ENCODE results near the gene SYT8. TPM values are rescaled to one million over a fixed set of nuclear protein-coding genes. Genes with fewer than 3 reads are reported as not detected.

SYT8 gene
- total RNA-seq, 4 donors from 2014 or later, result not detected

- Histone ChIP-seq H3K4me3 (replicated peaks in 1 of 3) (no peak overlapping the region), H3K27me3 (no peaks in the 10 kb centered on the region), H3K36me3 (no peaks in the 10 kb centered on the region), H3K9me3 (no peaks in the 10 kb centered on the region), H3K4me1 (peaks cover 0 to 10% of the 10 kb centered on the region in 2 donors), H3K27ac (no peak overlapping the region)
- intact Hi-C loops (cut with DNase I), result no loop called here
- TF ChIP-seq, protein P1, sequence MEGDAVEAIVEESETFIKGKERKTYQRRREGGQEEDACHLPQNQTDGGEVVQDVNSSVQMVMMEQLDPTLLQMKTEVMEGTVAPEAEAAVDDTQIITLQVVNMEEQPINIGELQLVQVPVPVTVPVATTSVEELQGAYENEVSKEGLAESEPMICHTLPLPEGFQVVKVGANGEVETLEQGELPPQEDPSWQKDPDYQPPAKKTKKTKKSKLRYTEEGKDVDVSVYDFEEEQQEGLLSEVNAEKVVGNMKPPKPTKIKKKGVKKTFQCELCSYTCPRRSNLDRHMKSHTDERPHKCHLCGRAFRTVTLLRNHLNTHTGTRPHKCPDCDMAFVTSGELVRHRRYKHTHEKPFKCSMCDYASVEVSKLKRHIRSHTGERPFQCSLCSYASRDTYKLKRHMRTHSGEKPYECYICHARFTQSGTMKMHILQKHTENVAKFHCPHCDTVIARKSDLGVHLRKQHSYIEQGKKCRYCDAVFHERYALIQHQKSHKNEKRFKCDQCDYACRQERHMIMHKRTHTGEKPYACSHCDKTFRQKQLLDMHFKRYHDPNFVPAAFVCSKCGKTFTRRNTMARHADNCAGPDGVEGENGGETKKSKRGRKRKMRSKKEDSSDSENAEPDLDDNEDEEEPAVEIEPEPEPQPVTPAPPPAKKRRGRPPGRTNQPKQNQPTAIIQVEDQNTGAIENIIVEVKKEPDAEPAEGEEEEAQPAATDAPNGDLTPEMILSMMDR (IDR thresholded peaks at IDR 0.05), result no peak
- TF ChIP-seq POLR2A (IDR thresholded peaks at IDR 0.05), result no peak
- DNase-seq, result no peak
- WGBS, 2 donors, result 94% methylated on average over 12 to 13 of the region's 19 CpGs
Measured at GRCh38 chr11:1823376-1824220, 11.2 kb upstream of the SYT8 start.

GRCh38 chr11:1824221-1825038 lies 10.4 kb upstream of the SYT8 start:
- no peaks in the 10 kb centered on the region for H3K9me3 ChIP-seq
- intact Hi-C loops (cut with DNase I), result no loop called here
- no peak overlapping the region for H3K27ac ChIP-seq

DNA sequence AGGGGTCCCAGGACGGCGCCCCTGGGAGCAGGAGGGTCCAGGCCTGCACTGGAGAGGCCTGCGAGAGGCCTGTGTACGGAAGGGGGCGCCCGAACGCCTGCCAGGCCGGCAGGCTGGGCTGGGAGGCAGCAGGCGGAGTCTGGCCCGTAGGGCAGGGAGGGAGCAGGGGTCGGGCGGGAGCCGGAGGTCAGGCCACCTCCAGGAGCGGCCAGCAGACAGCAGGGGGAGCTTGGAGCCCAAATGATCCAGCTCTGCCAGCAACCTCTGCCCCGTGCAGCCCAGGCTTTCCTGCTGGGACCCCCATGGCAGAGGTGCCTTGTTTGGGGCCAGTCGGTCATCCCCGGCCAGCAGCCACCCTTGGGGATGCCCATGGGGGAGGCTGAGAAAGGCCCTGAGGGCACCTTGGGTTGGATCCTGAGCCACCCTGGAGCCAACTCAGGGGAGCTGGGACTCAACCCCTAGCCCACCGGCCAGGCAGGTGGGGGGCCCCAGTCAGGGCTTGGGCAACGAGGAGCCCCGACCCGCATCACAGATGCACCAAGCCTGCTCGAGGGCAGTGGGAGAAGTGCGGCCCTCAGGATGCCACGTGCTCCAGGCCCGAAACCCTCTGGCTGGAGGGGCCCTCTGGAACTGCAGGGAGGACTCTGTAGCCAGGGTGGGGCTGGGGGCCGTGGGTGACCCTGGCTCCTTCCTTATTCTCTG lies 9.6 kb upstream of the SYT8 start:
- 37 to 76% methylated on average over 8 to 13 of the region's 26 CpGs for WGBS, 2 donors
- intact Hi-C loops (cut with DNase I), result no loop called here
- DNase-seq, result no peak

More at GRCh38 chr11:1824221-1825038, 10.4 kb upstream of the SYT8 start:
- H3K36me3 ChIP-seq, result no peaks in the 10 kb centered on the region
- WGBS, 2 donors, result 92% methylated on average over 19 to 21 of the region's 23 CpGs
- TF ChIP-seq POLR2A (IDR thresholded peaks at IDR 0.05), result no peak
- TF ChIP-seq, protein P1 (IDR thresholded peaks at IDR 0.05), result no peak
- peaks cover 0 to 10% of the 10 kb centered on the region in 2 donors for H3K4me1 ChIP-seq
- no peak for DNase-seq
- H3K4me3 ChIP-seq (replicated peaks in 1 of 3), result no peak overlapping the region
- no peaks in the 10 kb centered on the region for H3K27me3 ChIP-seq

DNA sequence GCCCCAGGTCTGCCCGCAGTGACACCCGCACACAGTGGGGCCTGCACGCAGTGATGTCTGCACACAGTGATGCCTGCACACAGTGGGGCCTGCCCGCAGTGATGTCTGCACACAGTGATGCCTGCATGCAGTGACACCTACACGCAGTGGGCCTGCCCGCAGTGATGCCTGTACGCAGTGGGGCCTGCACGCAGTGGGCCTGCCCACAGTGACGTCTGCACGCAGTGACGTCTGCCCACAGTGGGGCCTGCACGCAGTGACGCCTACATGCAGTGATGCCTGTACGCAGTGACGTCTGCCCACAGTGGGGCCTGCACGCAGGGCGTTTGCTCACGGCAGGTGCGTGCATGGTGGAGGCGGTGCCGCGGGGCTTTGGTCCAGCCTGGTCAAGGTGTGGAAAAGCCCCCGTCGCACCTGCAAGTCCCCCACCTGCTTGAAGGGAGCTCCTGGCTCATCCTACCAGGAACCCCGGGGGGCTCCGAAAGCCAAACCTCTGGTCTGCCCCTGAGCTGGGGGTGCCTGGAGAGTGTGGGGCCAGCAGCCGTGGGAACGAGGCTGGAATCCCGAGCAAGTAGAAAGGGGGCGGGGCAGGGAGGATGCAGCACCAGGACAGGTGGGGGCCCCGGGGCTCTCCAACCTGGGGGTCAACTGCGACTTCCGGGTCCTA lies 8.9 kb upstream of the SYT8 start:
- no peaks in the 10 kb centered on the region for H3K36me3 ChIP-seq
- H3K27me3 ChIP-seq, result no peaks in the 10 kb centered on the region
- peaks cover 0 to 10% of the 10 kb centered on the region in 2 donors for H3K4me1 ChIP-seq
- TF ChIP-seq, protein P1 (IDR thresholded peaks at IDR 0.05), result no peak
- no peak for TF ChIP-seq POLR2A (IDR thresholded peaks at IDR 0.05)
- DNase-seq, result no peak
- H3K9me3 ChIP-seq, result no peaks in the 10 kb centered on the region
- intact Hi-C loops (cut with DNase I), result no loop called here
- H3K27ac ChIP-seq, result no peak overlapping the region
- WGBS, 2 donors, result 91 to 95% methylated on average over 11 to 19 of the region's 33 CpGs
- no peak overlapping the region for H3K4me3 ChIP-seq (replicated peaks in 1 of 3)

More for the DNA sequence above, 9.6 kb upstream of the SYT8 start:
- Histone ChIP-seq H3K36me3 (no peaks in the 10 kb centered on the region), H3K9me3 (no peaks in the 10 kb centered on the region), H3K4me1 (peaks cover 0 to 10% of the 10 kb centered on the region in 2 donors), H3K27me3 (no peaks in the 10 kb centered on the region), H3K27ac (no peak overlapping the region), H3K4me3 (replicated peaks in 1 of 3) (no peak overlapping the region)
- TF ChIP-seq, protein P1 (IDR thresholded peaks at IDR 0.05), result no peak
- no peak for TF ChIP-seq POLR2A (IDR thresholded peaks at IDR 0.05)
